OCI-LY7 (cell line): Measurements from ENCODE around the gene CECR2. TPM values are rescaled to one million over a fixed set of nuclear protein-coding genes. Genes with fewer than 3 reads are reported as not detected.

Experiments used
- BruUV-seq: library from RNA; stranded (reverse); fragments of 400-500 nt; replicated peaks from 2 replicates; lab custom pipeline; 2021; lab: Mats Ljungman, UMichigan
- CTCF ChIA-PET: fragments of 300-600 bp; sonication (Branson Sonifier 250); formaldehyde crosslinking; loops from one replicate; lab custom pipeline; 2022; ENCODE audit warnings: antibody characterized with exemption; ENCODE audit not compliant: unreplicated experiment; lab: Charles Lee
- POLR2A ChIA-PET: fragments of 300-600 bp; sonication (Branson Sonifier 250); formaldehyde crosslinking; loops from one replicate; lab custom pipeline; 2022; ENCODE audit warnings: antibody characterized with exemption; lab: Charles Lee
- DNase-seq: peaks from one replicate; pipeline ENCODE4 v3.0.0-alpha.2; 2015; ENCODE audit warnings: low spot score
- H2AFZ ChIP-seq: fragments of 200-600 bp; sonication (generic), shearing (Covaris generic); 2 replicates; pipeline ENCODE4 v1.6.1; 2014; ENCODE audit warnings: mild to moderate bottlenecking, antibody characterized with exemption, low read length, moderate library complexity
- H3K27ac ChIP-seq: fragments of 200-600 bp; sonication (generic); 2 replicates; pipeline ENCODE4 v1.5.1; 2014; ENCODE audit warnings: mixed run types, low read depth, mild to moderate bottlenecking, moderate library complexity, low read length, inconsistent platforms; ENCODE audit not compliant: poor library complexity, severe bottlenecking
- H3K36me3 ChIP-seq: fragments of 200-600 bp; sonication (generic); 2 replicates; pipeline ENCODE4 v1.6.1; 2014; ENCODE audit warnings: mild to moderate bottlenecking, antibody characterized with exemption, low read length, moderate library complexity, mixed read lengths; ENCODE audit not compliant: insufficient read depth
- H3K4me1 ChIP-seq: fragments of 200-600 bp; sonication (generic); 2 replicates; pipeline ENCODE4 v1.5.1; 2014; ENCODE audit warnings: mild to moderate bottlenecking, low read length; ENCODE audit not compliant: insufficient read depth, poor library complexity, severe bottlenecking
- H3K4me2 ChIP-seq: fragments of 200-600 bp; sonication (generic); 2 replicates; pipeline ENCODE4 v1.6.1; 2014; ENCODE audit warnings: mild to moderate bottlenecking, low read length
- H3K4me3 ChIP-seq: fragments of 200-600 bp; sonication (generic); 2 replicates; pipeline ENCODE4 v1.5.1; 2014; ENCODE audit warnings: mild to moderate bottlenecking, low read depth, low read length; ENCODE audit not compliant: poor library complexity, severe bottlenecking
- H3K79me2 ChIP-seq: fragments of 200-600 bp; sonication (generic); 2 replicates; pipeline ENCODE4 v1.6.1; 2016; ENCODE audit warnings: low read depth, mild to moderate bottlenecking, low read length, moderate library complexity, mixed read lengths; ENCODE audit not compliant: insufficient read depth
- H3K9me2 ChIP-seq: fragments of 200-600 bp; sonication (generic); 2 replicates; pipeline ENCODE4 v1.6.1; 2016; ENCODE audit warnings: mild to moderate bottlenecking, low read length, mixed read lengths; ENCODE audit not compliant: insufficient read depth
- H3K9me3 ChIP-seq: fragments of 200-600 bp; sonication (generic); 2 replicates; pipeline ENCODE4 v1.6.1; 2014; ENCODE audit warnings: mild to moderate bottlenecking, mixed run types, low read length, mixed read lengths
- H4K20me1 ChIP-seq: fragments of 200-600 bp; sonication (generic); 2 replicates; pipeline ENCODE4 v1.6.1; 2014; ENCODE audit warnings: mild to moderate bottlenecking, antibody characterized with exemption, low read length, moderate library complexity, mixed read lengths; ENCODE audit not compliant: insufficient read depth
- CTCF ChIP-seq: fragments of 200-600 bp; sonication (generic); conservative IDR thresholded peaks from 2 replicates; pipeline ENCODE4 v1.5.1; 2014; ENCODE audit warnings: mild to moderate bottlenecking, antibody characterized with exemption, low read length, moderate library complexity, mixed read lengths
- EZH2phosphoT487 ChIP-seq: fragments of 200-600 bp; sonication (generic); IDR thresholded peaks from 2 replicates; pipeline ENCODE4 v1.6.1; 2018; ENCODE audit warnings: low read depth, borderline replicate concordance, mild to moderate bottlenecking, mixed run types, antibody characterized with exemption, low read length, moderate library complexity, mixed read lengths
- intact Hi-C: fragments of 100-400 bp; cut with micrococcal nuclease; formaldehyde crosslinking; loops from one replicate; pipeline ENCODE4 v1.10.0; 2022; ENCODE audit not compliant: unreplicated experiment
- total RNA-seq, 2 experiments: library from RNA; depleted of rRNA in 1 of 2; stranded (reverse); fragments of >200 nt in 1 of 2; shearing (Covaris generic) in 1 of 2; gene quantifications; 2 replicates each; pipeline ENCODE4 v1.2.3, GENCODE V29; 2014 to 2022

The CECR2 gene
- total RNA-seq, 2 experiments from 2014 or later: 0.09 to 0.53 TPM

- Histone ChIP-seq H2AFZ (no peak overlapping the region), H3K27ac (no peak overlapping the region), H3K4me1 (no peaks in the 10 kb centered on the region), H3K4me3 (no peak overlapping the region), H3K36me3 (no peaks in the 10 kb centered on the region), H4K20me1 (no peaks in the 10 kb centered on the region), H3K79me2 (no peaks in the 10 kb centered on the region), H3K9me2 (no peaks in the 10 kb centered on the region), H3K9me3 (no peaks in the 10 kb centered on the region), H3K4me2 (no peak overlapping the region)
- intact Hi-C loops: no loop called here
- BruUV-seq: no TSS peak
- ChIA-PET POLR2A (interaction anchor here (0.7 kb wide), 1 partner anchor 12 kb away, joined by 3 read pairs; no protein-coding TSS in a partner anchor), CTCF (no interaction called here)
- TF ChIP-seq EZH2phosphoT487: no peak
- TF ChIP-seq CTCF: no peak
- DNase-seq: no peak
Measured at GRCh38 chr22:17569971-17570511, 200.8 kb downstream of the CECR2 start.

GRCh38 chr22:17570851-17571631 lies 201.8 kb downstream of the CECR2 start:
- Histone ChIP-seq H3K27ac (no peak overlapping the region), H3K4me2 (no peak overlapping the region), H3K36me3 (no peaks in the 10 kb centered on the region), H3K4me3 (no peak overlapping the region), H2AFZ (no peak overlapping the region), H4K20me1 (no peaks in the 10 kb centered on the region), H3K9me3 (no peaks in the 10 kb centered on the region), H3K79me2 (no peaks in the 10 kb centered on the region), H3K4me1 (no peaks in the 10 kb centered on the region), H3K9me2 (no peaks in the 10 kb centered on the region)
- TF ChIP-seq CTCF (no peak), EZH2phosphoT487 (no peak)
- no peak for DNase-seq
- BruUV-seq: no TSS peak
- intact Hi-C loops: no loop called here
- ChIA-PET CTCF (no interaction called here), POLR2A (no interaction called here)

DNA sequence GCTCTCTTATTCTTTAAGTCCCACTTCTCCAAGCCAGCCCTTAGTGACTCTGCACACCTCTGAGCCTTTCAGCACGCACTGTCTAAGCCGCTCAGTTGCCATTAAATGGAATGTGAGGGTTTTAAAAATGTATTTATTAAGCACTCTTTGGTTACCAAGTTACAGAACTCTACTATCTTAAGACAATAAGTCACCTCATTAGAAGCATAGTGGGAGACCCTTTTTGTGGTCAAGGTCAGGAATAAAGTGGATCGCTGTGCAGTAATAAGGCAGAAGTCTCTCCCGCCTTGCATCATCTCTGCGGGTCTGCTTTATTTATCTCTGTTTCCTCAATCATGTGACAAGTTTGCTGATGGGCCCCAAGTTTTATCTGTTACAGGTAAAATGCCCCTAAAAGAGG lies 205.9 kb downstream of the CECR2 start:
- Histone ChIP-seq H2AFZ (no peak overlapping the region), H3K79me2 (no peaks in the 10 kb centered on the region), H3K36me3 (no peaks in the 10 kb centered on the region), H3K4me1 (no peaks in the 10 kb centered on the region), H3K4me3 (no peak overlapping the region), H3K27ac (no peak overlapping the region), H3K4me2 (no peak overlapping the region), H4K20me1 (no peaks in the 10 kb centered on the region), H3K9me3 (no peaks in the 10 kb centered on the region), H3K9me2 (no peaks in the 10 kb centered on the region)
- ChIA-PET CTCF (no interaction called here), POLR2A (interaction anchor here (0.7 kb wide), 1 partner anchor 353 kb away, joined by 3 read pairs; no protein-coding TSS in a partner anchor)
- intact Hi-C loops: no loop called here
- no peak for DNase-seq
- BruUV-seq: no TSS peak
- TF ChIP-seq EZH2phosphoT487 (no peak), CTCF (no peak)
